Measurements from ENCODE around the gene CS. TPM values are rescaled to one million over a fixed set of nuclear protein-coding genes. Genes with fewer than 3 reads are reported as not detected.

The CS gene
- total and polyA plus RNA-seq, 2 donors from 2014 or later: 105 to 166 TPM

GRCh38 chr12:56224954-56225353 is 75.2 kb downstream of the CS start:
- Histone ChIP-seq H3K27ac (ENCODE audit: low read depth in 2 of 2, low read length in 2 of 2) (peak overlapping the region in 1 of 2 donors; percentile 63), H3K36me3 (ENCODE audit: control insufficient read depth in 2 of 3, insufficient read depth in 3 of 3, low read length in 3 of 3) (peaks cover 0 to 2% (median 0%) of the 10 kb centered on the region in 3 donors), H3K9ac (ENCODE audit: low read length in 3 of 3) (peak overlapping the region in 2 of 3 donors; percentile 52 to 85), H3K4me3 (ENCODE audit: low read length in 3 of 3) (peak overlapping the region; percentile 68 to 85 (median 74)), H3K9me3 (ENCODE audit: control insufficient read depth in 2 of 3, insufficient read depth in 1 of 3, low read length in 3 of 3) (no peaks in the 10 kb centered on the region), H3K27me3 (ENCODE audit: control insufficient read depth, insufficient read depth, low read length) (no peaks in the 10 kb centered on the region), H3K4me1 (ENCODE audit: control insufficient read depth in 2 of 3, insufficient read depth in 2 of 3, low read depth in 1 of 3, low read length in 3 of 3) (peaks cover 4 to 17% (median 8%) of the 10 kb centered on the region in 3 donors)
- intact Hi-C loops (cut with DNase I): no loop called here
- FAIRE-seq (no peak), DNase-seq (no peak)
- no peak for TF ChIP-seq CTCF (IDR thresholded peaks at IDR 0.05; ENCODE audit: borderline replicate concordance, extremely low read depth, insufficient read depth)

- H3K9me3 ChIP-seq (ENCODE audit: control insufficient read depth in 2 of 3, insufficient read depth in 1 of 3, low read length in 3 of 3): no peaks in the 10 kb centered on the region
- peaks cover 0 to 2% (median 0%) of the 10 kb centered on the region in 3 donors for H3K36me3 ChIP-seq (ENCODE audit: control insufficient read depth in 2 of 3, insufficient read depth in 3 of 3, low read length in 3 of 3)
- peak within 1 kb of the TSS; percentile 68 to 85 (median 74) for H3K4me3 ChIP-seq (ENCODE audit: low read length in 3 of 3)
- intact Hi-C loops (cut with DNase I): no loop called here
- H3K27me3 ChIP-seq (ENCODE audit: control insufficient read depth, insufficient read depth, low read length): no peaks in the 10 kb centered on the region
- H3K27ac ChIP-seq (ENCODE audit: low read depth in 2 of 2, low read length in 2 of 2): peak within 1 kb of the TSS in 1 of 2 donors; percentile 63
- FAIRE-seq (peak; percentile 94), DNase-seq (peak; percentile 98 to 100 (median 99))
- peaks cover 4 to 17% (median 8%) of the 10 kb centered on the region in 3 donors for H3K4me1 ChIP-seq (ENCODE audit: control insufficient read depth in 2 of 3, insufficient read depth in 2 of 3, low read depth in 1 of 3, low read length in 3 of 3)
- peak within 1 kb of the TSS; percentile 19 to 85 (median 52) for H3K9ac ChIP-seq (ENCODE audit: low read length in 3 of 3)
- peak; percentile 81 for TF ChIP-seq CTCF (IDR thresholded peaks at IDR 0.05; ENCODE audit: borderline replicate concordance, extremely low read depth, insufficient read depth)
Observed at GRCh38 chr12:56224102-56224701, 75.9 kb downstream of the CS start, which contains the start of gene NABP2. Gene NABP2, plus strand, starts transcription at chr12:56224342. Its CDS starts 515 bp downstream, at chr12:56224857.

- Histone ChIP-seq H3K4me3 (ENCODE audit: low read length in 3 of 3) (peak overlapping the region; percentile 48 to 85 (median 54)), H3K36me3 (ENCODE audit: control insufficient read depth in 2 of 3, insufficient read depth in 3 of 3, low read length in 3 of 3) (peaks cover 0 to 2% (median 0%) of the 10 kb centered on the region in 3 donors), H3K27ac (ENCODE audit: low read depth in 2 of 2, low read length in 2 of 2) (peak overlapping the region in 1 of 2 donors; percentile 63)
Observed at GRCh38 chr12:56223571-56224101, 76.5 kb downstream of the CS start.

More at GRCh38 chr12:56223571-56224101, 76.5 kb downstream of the CS start:
- no peaks in the 10 kb centered on the region for H3K27me3 ChIP-seq (ENCODE audit: control insufficient read depth, insufficient read depth, low read length)
- TF ChIP-seq CTCF (IDR thresholded peaks at IDR 0.05; ENCODE audit: borderline replicate concordance, extremely low read depth, insufficient read depth): no peak
- DNase-seq: no peak
- no peak for FAIRE-seq
- intact Hi-C loops (cut with DNase I): no loop called here
- peak overlapping the region in 1 of 3 donors; percentile 75 for H3K9ac ChIP-seq (ENCODE audit: low read length in 3 of 3)
- no peaks in the 10 kb centered on the region for H3K9me3 ChIP-seq (ENCODE audit: control insufficient read depth in 2 of 3, insufficient read depth in 1 of 3, low read length in 3 of 3)
- H3K4me1 ChIP-seq (ENCODE audit: control insufficient read depth in 2 of 3, insufficient read depth in 2 of 3, low read depth in 1 of 3, low read length in 3 of 3): peaks cover 4 to 17% (median 8%) of the 10 kb centered on the region in 3 donors
